Subcutaneous abdominal adipose tissue (tissue), 5 donors: ENCODE data around the gene P3H3.

Experiments
- H3K27ac ChIP-seq: one replicate; pipeline ENCODE4 v1.7.0; 2013; ENCODE audit warnings: low read depth, mild to moderate bottlenecking, inconsistent platforms, low read length, moderate library complexity
- H3K27me3 ChIP-seq, 5 donors: one replicate each; pipeline ENCODE4 v1.7.0; 2013; ENCODE audit warnings: low read length in 5 of 5, inconsistent platforms in 1 of 5; ENCODE audit not compliant: control insufficient read depth in 5 of 5, insufficient read depth in 4 of 5
- H3K36me3 ChIP-seq, 5 donors: one replicate each; pipeline ENCODE4 v1.7.0; 2013; ENCODE audit warnings: low read length in 5 of 5; ENCODE audit not compliant: control insufficient read depth in 5 of 5, insufficient read depth in 5 of 5
- H3K4me1 ChIP-seq, 5 donors: one replicate each; pipeline ENCODE4 v1.7.0; 2013; ENCODE audit warnings: low read length in 5 of 5, mild to moderate bottlenecking in 3 of 5, moderate library complexity in 1 of 5; ENCODE audit not compliant: control insufficient read depth in 5 of 5, insufficient read depth in 5 of 5
- H3K4me3 ChIP-seq, 5 donors: one replicate each; pipeline ENCODE4 v1.7.0; 2013; ENCODE audit warnings: low read length in 5 of 5, low read depth in 1 of 5
- H3K9ac ChIP-seq, 5 donors: one replicate each; pipeline ENCODE4 v1.7.0; 2013; ENCODE audit warnings: low read length in 5 of 5, mild to moderate bottlenecking in 4 of 5, moderate library complexity in 3 of 5
- H3K9me3 ChIP-seq, 5 donors: one replicate each; pipeline ENCODE4 v1.7.0; 2013; ENCODE audit warnings: low read length in 5 of 5; ENCODE audit not compliant: control insufficient read depth in 5 of 5
- donor health status: healthy.
- donor health status: healthy.
- donor health status: healthy.
- donor health status: healthy.
- donor health status: healthy.

The P3H3 gene

DNA sequence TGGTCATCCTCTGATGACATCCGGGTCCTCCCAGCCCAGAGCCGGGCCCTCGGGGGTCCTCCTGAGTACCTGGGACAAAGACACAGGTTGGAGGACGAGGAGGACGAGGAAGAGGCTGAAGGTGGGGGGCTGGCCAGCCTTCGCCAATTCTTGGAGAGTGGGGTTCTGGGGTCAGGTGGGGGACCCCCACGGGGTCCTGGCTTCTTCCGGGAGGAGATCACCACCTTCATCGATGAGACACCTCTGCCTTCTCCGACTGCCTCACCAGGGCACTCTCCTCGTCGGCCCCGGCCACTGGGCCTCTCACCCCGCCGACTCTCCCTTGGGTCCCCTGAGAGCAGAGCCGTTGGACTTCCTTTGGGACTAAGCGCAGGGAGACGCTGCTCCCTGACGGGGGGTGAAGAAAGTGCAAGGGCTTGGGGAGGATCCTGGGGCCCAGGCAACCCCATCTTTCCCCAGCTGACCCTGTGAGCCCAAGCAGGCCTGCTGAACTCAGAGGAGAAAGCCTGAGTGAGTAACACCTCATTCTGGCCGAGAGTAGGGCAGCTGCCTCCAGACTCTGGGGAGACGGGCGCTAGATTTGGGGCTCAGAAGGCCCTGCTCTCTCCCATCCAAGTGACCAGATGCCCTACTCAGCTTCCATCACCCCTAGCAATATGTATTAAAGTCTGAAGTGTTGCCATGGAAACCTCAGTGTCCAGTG lies 1.3 kb upstream of the P3H3 start:
- Histone ChIP-seq H3K27me3 (peaks cover 41 to 61% (median 57%) of the 10 kb centered on the region in 5 donors), H3K4me3 (no peak overlapping the region), H3K4me1 (peaks cover 0 to 40% (median 27%) of the 10 kb centered on the region in 5 donors), H3K9ac (no peak overlapping the region), H3K27ac (no peak overlapping the region), H3K36me3 (peaks cover 0 to 2% (median 0%) of the 10 kb centered on the region in 5 donors), H3K9me3 (no peaks in the 10 kb centered on the region)

DNA sequence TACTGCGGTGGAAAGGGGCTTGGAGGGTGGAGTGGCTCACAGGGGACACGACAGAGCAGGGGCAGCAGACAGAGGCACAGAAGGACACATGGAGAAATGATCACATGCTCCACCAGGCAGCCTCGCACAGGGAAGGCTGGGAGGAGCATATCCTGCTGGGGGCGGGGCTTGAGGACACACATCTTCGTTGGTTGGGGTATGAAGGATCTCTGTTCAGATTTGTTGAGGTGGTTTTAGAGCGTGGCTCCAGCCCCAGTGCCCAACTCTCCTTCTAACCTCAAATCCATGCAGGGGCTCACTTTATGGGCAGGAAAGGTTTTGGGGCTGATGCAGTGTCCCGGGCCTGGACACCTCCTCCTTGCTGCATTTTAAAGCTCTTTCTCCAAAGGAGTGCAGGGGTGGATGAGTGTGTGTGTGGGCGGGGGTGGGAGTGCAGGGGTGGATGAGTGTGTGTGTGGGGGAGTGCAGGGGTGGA lies 733 bp upstream of the P3H3 start:
- Histone ChIP-seq H3K4me3 (no peak overlapping the region), H3K27me3 (peaks cover 36 to 55% (median 51%) of the 10 kb centered on the region in 5 donors), H3K27ac (no peak overlapping the region)

DNA sequence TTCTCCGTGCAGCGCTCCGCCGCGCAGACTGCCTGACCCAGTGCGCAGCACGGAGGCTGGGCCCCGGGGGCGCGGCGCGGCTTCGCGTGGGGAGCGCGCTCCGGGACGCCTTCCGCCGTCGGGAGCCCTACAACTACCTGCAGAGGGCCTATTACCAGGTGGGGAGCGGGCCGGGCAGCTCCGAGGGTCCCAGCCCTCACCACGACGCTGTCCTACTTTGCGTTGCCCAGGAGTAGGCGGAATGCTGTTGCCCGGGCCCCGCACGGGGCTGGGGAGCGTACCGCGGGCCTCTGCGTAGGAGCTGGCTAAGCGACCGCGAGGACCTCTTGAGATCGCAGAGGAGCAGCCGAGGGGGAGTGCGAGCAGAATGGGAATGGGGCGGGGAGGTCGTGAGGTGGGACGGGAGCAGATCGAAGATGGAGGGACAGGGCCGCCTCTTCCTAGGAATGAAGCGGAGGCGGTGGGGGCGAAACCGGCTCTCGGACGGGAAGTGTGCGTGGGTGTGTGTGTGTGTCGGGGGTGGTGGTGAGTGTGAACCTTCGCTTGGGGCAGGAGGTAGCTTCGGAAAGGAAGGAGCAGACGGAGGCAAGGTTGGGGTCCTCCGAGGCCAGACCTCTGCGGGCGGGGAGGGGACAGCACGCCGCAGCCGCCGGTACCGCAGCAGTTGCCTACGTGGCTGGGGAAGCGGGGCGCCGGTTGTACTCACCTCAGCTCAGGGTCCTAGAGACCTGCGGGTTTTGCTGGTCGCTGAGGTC lies 751 bp downstream of the P3H3 start:
- H3K4me3 ChIP-seq, result peak overlapping the region; percentile 27 to 79 (median 71)
- peak overlapping the region; percentile 23 for H3K27ac ChIP-seq
- no peaks in the 10 kb centered on the region for H3K9me3 ChIP-seq
- H3K9ac ChIP-seq, result peak overlapping the region in 4 of 5 donors; percentile 36 to 72 (median 60)
- peaks cover 0 to 2% (median 0%) of the 10 kb centered on the region in 5 donors for H3K36me3 ChIP-seq
- H3K27me3 ChIP-seq, result peaks cover 32 to 45% (median 40%) of the 10 kb centered on the region in 5 donors
- peaks cover 0 to 35% (median 21%) of the 10 kb centered on the region in 5 donors for H3K4me1 ChIP-seq

More for the DNA sequence above, 733 bp upstream of the P3H3 start:
- no peaks in the 10 kb centered on the region for H3K9me3 ChIP-seq
- H3K36me3 ChIP-seq, result peaks cover 0 to 2% (median 0%) of the 10 kb centered on the region in 5 donors
- peaks cover 0 to 35% (median 21%) of the 10 kb centered on the region in 5 donors for H3K4me1 ChIP-seq
- no peak overlapping the region for H3K9ac ChIP-seq

DNA sequence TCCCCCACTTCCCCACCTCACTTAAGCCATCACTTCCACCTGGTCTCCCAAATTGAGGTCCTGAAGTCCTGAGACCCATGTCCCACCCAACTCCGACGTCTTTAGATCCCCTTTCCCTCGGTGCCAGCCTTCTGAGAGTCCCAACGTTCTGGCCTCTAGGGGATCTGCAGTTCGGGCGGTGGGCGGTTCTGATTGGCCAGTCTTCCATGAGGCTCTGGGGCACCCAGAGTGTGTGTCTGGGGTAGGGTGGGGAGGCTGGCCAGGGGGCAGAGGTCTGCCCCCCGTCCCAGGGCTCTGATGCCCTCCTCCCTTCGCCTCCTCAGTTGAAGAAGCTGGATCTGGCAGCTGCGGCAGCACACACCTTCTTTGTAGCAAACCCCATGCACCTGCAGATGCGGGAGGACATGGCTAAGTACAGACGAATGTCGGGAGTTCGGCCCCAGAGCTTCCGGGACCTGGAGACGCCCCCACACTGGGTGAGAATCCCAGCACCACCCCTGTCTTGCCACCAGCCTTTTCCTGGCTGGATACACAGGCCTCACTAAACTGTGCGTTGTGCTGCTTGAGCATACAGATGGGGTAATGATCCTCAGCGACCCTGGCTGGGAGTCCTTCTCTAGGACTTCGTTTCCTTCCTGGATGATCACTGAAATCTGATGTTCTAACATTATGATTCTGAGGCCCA lies 1.5 kb downstream of the P3H3 start:
- Histone ChIP-seq H3K27me3 (peaks cover 32 to 40% (median 37%) of the 10 kb centered on the region in 5 donors), H3K9ac (peak overlapping the region in 3 of 5 donors; percentile 20 to 64 (median 39)), H3K36me3 (peaks cover 0 to 2% (median 0%) of the 10 kb centered on the region in 5 donors), H3K9me3 (no peaks in the 10 kb centered on the region), H3K4me1 (peaks cover 0 to 35% (median 21%) of the 10 kb centered on the region in 5 donors), H3K4me3 (peak overlapping the region; percentile 27 to 79 (median 71)), H3K27ac (peak overlapping the region; percentile 23)

DNA sequence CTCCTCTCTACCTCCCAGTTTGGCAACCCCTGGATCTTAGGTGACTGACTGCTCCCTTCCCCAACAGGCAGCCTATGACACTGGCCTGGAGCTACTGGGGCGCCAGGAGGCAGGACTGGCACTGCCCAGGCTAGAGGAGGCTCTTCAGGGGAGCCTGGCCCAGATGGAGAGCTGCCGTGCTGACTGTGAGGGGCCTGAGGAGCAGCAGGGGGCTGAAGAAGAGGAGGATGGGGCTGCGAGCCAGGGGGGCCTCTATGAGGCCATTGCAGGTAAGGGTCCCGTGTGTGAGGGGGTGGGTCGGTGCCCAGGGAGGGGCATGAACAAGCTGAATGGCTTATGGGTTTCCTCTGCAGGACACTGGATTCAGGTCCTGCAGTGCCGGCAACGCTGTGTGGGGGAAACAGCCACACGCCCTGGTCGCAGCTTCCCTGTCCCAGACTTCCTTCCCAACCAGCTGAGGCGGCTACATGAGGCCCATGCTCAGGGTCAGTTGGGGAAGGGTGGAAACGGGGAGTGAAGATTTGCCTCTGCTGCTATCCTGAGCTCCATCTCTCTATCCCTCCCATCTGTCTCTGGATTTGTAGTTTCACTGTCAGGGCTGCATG lies 2.2 kb downstream of the P3H3 start:
- Histone ChIP-seq H3K27me3 (peaks cover 26 to 33% (median 30%) of the 10 kb centered on the region in 5 donors), H3K9me3 (no peaks in the 10 kb centered on the region), H3K36me3 (peaks cover 0 to 2% (median 0%) of the 10 kb centered on the region in 5 donors), H3K4me3 (no peak overlapping the region), H3K4me1 (peaks cover 0 to 35% (median 20%) of the 10 kb centered on the region in 5 donors), H3K9ac (no peak overlapping the region), H3K27ac (no peak overlapping the region)

DNA sequence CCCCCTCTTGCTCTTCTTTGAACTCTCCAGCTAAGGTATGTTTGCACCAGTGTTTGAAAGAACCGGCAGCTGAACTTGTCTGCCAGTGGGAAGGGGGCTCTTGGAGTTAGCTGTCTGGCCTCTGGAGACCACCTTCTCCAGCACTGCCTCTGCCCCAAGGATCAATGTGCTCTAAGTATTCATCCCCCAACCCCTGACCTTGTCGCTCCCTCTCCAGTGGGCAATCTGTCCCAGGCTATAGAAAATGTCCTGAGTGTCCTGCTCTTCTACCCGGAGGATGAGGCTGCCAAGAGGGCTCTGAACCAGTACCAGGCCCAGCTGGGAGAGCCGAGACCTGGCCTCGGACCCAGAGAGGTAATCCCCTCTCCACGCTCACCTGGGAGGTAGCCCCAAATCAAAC lies 2.8 kb downstream of the P3H3 start:
- Histone ChIP-seq H3K27me3 (peaks cover 23 to 33% (median 26%) of the 10 kb centered on the region in 5 donors), H3K27ac (no peak overlapping the region), H3K9me3 (no peaks in the 10 kb centered on the region), H3K4me3 (no peak overlapping the region), H3K9ac (no peak overlapping the region), H3K36me3 (peaks cover 0 to 2% (median 0%) of the 10 kb centered on the region in 5 donors), H3K4me1 (peaks cover 2 to 35% (median 16%) of the 10 kb centered on the region in 5 donors)

- Histone ChIP-seq H3K27me3 (peaks cover 18 to 33% (median 26%) of the 10 kb centered on the region in 5 donors), H3K36me3 (peaks cover 0 to 2% (median 0%) of the 10 kb centered on the region in 5 donors), H3K4me3 (no peak overlapping the region), H3K9me3 (no peaks in the 10 kb centered on the region), H3K4me1 (peaks cover 2 to 35% (median 16%) of the 10 kb centered on the region in 5 donors), H3K9ac (no peak overlapping the region), H3K27ac (no peak overlapping the region)
Measured at GRCh38 chr12:6831450-6831995, 3.3 kb downstream of the P3H3 start.

GRCh38 chr12:6832125-6832524 lies 3.9 kb downstream of the P3H3 start:
- peaks cover 0 to 5% (median 0%) of the 10 kb centered on the region in 5 donors for H3K36me3 ChIP-seq
- H3K9ac ChIP-seq, result no peak overlapping the region
- peaks cover 2 to 31% (median 16%) of the 10 kb centered on the region in 5 donors for H3K4me1 ChIP-seq
- no peaks in the 10 kb centered on the region for H3K9me3 ChIP-seq
- peaks cover 12 to 27% (median 21%) of the 10 kb centered on the region in 5 donors for H3K27me3 ChIP-seq
- no peak overlapping the region for H3K27ac ChIP-seq
- no peak overlapping the region for H3K4me3 ChIP-seq
